ENCODE data around the gene CD40. TPM values are rescaled to one million over a fixed set of nuclear protein-coding genes. Genes with fewer than 3 reads are reported as not detected.

CD40 gene
- total RNA-seq, 1 donor from 2014 or later: 14.0 TPM

DNA sequence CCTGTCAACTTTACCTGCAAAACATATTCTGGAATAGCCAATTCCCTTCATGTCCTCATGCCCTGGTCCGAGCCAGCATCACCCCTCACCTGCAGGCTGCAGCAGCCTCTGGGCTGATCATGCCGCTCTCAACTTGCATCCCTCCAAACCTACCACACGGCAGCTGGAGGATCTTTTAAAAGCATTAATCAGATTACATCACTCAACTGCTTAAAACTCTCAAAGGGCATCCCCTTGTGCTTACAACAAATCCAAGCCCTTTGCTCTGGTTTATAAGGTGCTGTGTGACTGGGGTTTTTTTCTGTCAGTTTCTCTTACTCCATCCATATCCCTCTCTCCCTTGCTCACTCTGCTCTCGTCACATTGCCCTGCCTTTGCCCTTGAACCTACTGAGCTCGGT, 24.0 kb downstream of the CD40 start:
- DNase-seq (ENCODE audit: extremely low read depth, low read depth, low spot score): no peak

- DNase-seq (ENCODE audit: extremely low read depth, low read depth, low spot score): no peak
These were observed 26.4 kb downstream of the CD40 start for GRCh38 chr20:46144432-46145025.

- DNase-seq (ENCODE audit: extremely low read depth, low read depth, low spot score): no peak
These were observed 27.6 kb downstream of the CD40 start for GRCh38 chr20:46145713-46146112.

- DNase-seq (ENCODE audit: extremely low read depth, low read depth, low spot score): no peak
These were observed 30.4 kb downstream of the CD40 start for GRCh38 chr20:46148313-46149208.

DNA sequence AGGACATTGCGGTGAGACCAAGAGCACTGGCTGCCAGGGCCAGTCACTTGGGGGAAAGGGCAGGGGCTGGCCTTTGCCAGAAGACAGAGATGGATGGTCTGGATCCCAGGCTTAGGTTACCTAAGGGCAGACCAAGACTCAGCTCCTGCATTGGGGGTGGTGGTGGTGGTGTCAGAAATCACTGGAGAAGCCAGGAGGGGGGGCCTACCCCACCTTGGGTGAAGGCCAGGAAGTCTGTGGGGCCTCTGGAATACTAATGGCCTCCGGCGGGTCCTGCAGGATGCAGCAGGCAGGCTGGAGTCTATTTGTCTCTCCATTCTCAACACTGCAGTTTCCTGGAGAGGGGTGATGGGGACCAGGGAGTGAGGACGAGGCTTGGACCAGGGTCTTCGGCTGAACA, 32.8 kb downstream of the CD40 start:
- DNase-seq (ENCODE audit: extremely low read depth, low read depth, low spot score): no peak

DNA sequence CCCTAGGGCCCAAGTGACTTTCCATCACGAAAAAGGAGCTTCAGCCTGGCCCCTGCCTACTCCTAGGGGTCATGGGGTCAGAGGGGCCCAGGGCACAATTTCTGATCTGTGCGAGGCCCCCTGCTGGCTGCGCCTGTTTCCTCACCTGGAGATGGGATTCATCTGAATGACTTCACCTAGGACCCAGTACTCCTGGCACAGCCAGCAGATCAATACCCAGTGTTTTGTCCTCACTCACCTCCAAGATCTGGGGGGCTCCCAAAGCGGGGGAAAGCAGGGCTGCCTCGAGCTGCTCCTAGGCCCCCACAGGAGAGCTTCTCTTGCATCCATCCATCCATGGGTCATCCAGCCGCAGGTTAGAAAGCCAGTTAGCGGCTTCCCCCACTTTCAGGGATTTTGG, 33.8 kb downstream of the CD40 start:
- no peak for DNase-seq (ENCODE audit: extremely low read depth, low read depth, low spot score)

- DNase-seq (ENCODE audit: extremely low read depth, low read depth, low spot score): no peak
These were observed 34.9 kb downstream of the CD40 start for GRCh38 chr20:46152824-46153586.

- no peak for DNase-seq (ENCODE audit: extremely low read depth, low read depth, low spot score)
These were observed 36.2 kb downstream of the CD40 start for GRCh38 chr20:46154305-46154704.

DNA sequence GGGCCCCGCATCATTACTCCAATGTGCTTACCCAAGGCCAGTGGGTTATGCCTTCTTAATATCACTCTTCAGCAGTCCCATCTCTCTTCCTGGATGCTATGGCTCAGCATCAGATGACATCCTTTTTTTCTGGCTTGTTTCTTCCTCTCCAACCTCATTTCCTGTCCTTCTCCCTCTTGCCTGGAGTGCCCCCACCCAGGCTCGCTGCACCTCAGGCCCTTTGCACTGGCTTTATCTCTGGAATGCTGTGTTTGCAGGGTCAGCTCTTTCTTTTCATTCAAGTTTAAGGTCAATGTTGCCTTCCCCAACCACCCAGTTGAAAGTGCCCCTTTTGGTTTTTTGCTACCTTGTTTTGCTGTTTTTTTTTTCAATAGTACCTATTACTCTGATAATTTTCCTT, 36.7 kb downstream of the CD40 start:
- DNase-seq (ENCODE audit: extremely low read depth, low read depth, low spot score): no peak

DNA sequence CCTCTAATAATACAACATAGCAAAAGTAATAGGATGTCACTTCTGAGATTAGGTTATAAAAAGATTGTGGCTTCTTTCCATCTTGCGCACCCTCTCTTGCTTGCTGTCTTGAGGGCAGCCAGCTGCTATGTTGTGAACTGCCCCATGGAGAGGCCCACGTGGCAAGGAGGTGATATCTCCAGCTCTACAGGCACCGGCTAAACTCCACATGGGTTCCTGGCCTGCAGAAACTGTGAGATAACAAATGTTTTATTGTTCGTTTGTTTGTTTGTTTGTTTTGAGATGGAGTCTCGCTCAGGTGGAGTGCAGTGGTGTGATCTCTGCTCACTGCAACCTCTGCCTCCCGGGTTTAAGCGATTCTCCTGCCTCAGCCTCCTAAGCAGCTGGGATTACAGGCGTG, 38.0 kb downstream of the CD40 start:
- DNase-seq (ENCODE audit: extremely low read depth, low read depth, low spot score): no peak

GRCh38 chr20:46157076-46157592, 39.0 kb downstream of the CD40 start:
- no peak for DNase-seq (ENCODE audit: extremely low read depth, low read depth, low spot score)

GRCh38 chr20:46157625-46158024, 39.5 kb downstream of the CD40 start:
- no peak for DNase-seq (ENCODE audit: extremely low read depth, low read depth, low spot score)

DNA sequence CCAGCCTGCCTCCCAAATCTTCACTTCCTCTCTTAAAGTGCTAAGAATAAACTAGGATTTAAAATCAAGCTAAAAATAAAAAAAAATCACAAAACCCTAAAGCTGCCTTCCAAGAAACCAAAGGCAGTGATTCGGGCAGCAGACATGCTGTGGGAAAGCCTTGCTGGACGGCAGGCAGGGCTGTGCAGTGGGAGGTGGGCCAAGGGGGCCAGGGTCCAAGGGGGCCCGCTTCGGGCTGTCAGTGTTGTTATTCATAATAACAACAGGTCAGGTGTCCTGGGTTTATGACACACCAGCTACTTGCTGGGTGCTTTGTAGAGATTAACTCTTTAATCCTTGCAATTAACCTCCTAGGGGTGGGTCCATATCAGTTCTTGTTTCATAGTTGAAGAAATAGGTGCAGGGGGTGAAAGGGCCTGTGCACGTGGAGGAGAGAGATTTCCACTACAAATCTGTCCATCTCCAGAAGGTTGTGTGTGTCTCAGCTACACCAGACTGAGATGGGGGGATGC, 40.4 kb downstream of the CD40 start:
- DNase-seq (ENCODE audit: extremely low read depth, low read depth, low spot score): no peak

DNA sequence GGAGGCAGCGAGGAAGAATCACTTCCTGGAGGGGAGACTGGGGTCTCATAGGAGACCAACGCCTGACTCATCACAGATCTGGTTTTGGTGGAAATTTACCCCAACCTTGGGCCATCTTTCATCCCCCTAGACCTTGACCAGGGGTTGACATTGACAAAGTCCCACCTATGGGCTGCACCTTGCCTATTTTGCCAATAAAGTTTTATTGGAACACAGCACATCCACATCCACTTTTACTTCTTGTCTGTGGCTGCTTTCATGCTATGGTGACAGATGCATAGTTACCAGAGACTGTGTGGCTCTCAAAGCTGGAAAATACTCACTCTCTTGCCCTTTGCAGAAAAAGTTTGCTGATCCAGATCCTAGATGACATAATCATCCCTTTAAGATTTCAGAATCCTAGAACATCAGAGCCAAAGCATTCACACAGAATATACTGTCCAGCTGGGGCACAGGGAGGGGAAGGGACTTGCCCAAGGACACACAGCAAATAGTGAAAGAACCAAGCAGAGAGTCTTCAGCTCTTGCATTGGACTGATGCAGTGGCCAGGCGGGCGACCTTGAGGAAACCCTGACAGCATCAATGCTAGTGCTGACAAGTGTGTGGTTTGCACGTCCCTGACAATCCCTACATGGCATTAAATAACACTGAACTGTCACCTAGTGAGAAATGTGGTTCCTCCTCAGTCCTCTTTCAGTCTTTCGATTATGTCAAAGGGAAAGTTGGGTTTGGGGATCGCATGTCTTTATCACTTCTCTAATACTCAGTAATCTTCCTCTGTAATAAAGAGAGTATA, 41.2 kb downstream of the CD40 start:
- no peak for DNase-seq (ENCODE audit: extremely low read depth, low read depth, low spot score)

GRCh38 chr20:46160661-46161060, 42.5 kb downstream of the CD40 start:
- DNase-seq (ENCODE audit: extremely low read depth, low read depth, low spot score): no peak

GRCh38 chr20:46161921-46162320, 43.8 kb downstream of the CD40 start:
- DNase-seq (ENCODE audit: extremely low read depth, low read depth, low spot score): no peak

DNA sequence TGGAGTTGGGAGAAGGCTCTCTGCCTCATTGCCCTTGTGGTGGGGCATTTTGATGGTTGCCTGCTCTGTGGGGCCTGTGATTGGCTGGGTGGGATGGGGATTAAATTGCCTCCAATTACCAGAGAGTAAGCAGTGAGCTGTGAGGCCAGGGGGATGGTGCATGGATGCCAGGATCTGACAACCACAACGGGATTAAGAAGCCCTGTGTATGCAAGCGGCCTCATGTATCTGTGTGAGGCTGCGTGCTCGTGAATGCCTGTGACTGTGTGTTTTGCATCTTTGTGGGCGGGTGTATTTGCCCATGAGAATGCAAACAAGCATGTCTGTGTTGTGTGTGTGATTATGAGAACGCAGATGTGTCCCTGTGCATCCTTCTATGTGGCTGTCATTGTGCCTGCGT, 46.1 kb downstream of the CD40 start:
- no peak for DNase-seq (ENCODE audit: extremely low read depth, low read depth, low spot score)

DNA sequence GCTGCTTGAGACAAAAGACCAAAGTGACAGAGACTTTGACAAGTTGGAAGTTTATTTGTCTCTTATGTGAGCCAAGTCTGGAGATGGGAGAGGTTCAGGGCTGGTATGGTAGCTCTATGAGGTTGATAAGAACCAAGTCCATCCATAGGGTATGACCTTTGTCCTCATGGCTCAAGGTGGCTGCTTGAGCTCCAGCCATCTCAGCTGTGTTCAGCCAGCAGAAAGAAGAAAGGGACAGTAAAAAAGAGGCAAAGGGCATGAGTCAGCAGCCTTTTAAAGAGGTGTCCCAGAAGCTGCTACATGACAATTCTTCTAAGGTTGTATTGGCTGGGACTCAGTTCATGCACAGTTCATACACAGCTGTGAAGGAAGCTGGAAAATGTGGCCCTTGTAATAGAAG, 49.0 kb downstream of the CD40 start:
- no peak for DNase-seq (ENCODE audit: extremely low read depth, low read depth, low spot score)

- DNase-seq (ENCODE audit: extremely low read depth, low read depth, low spot score): no peak
These were observed 50.3 kb downstream of the CD40 start for GRCh38 chr20:46168438-46168837.

Measured in glomerular endothelial cell (primary cell).